ENCODE measurements around the gene MPIG6B.
A peak's percentile ranks its signal among the peaks of the same experiment; 100 is the strongest.

Gene MPIG6B

GRCh38 chr6:31687860-31688693, 35.1 kb upstream of the MPIG6B start:
- H3K9me3 ChIP-seq (ENCODE audit: control insufficient read depth, low read length), result no peaks in the 10 kb centered on the region
- H3K4me3 ChIP-seq (ENCODE audit: extremely low read depth, insufficient read depth, low read length, poor library complexity, severe bottlenecking), result no peak overlapping the region
- 84 to 88% methylated on average over 10 to 12 of the region's 14 CpGs for WGBS, 2 experiments (ENCODE audit: insufficient coverage in 2 of 2)
- H3K4me1 ChIP-seq (ENCODE audit: control insufficient read depth, insufficient read depth, low read length, poor library complexity, severe bottlenecking), result peaks cover 7% of the 10 kb centered on the region
- peaks cover 65% of the 10 kb centered on the region for H3K36me3 ChIP-seq (ENCODE audit: control insufficient read depth, insufficient read depth, low read length)
- H3K27ac ChIP-seq (ENCODE audit: low read depth, low read length, severe bottlenecking), result no peak overlapping the region

GRCh38 chr6:31689249-31690110, 33.7 kb upstream of the MPIG6B start:
- Histone ChIP-seq H3K4me3 (ENCODE audit: extremely low read depth, insufficient read depth, low read length, poor library complexity, severe bottlenecking) (no peak overlapping the region), H3K27ac (ENCODE audit: low read depth, low read length, severe bottlenecking) (no peak overlapping the region), H3K4me1 (ENCODE audit: control insufficient read depth, insufficient read depth, low read length, poor library complexity, severe bottlenecking) (peaks cover 6% of the 10 kb centered on the region), H3K36me3 (ENCODE audit: control insufficient read depth, insufficient read depth, low read length) (peaks cover 79% of the 10 kb centered on the region), H3K9me3 (ENCODE audit: control insufficient read depth, low read length) (no peaks in the 10 kb centered on the region)
- 81 to 94% methylated on average over 4 to 6 of the region's 11 CpGs for WGBS, 2 experiments (ENCODE audit: insufficient coverage in 2 of 2)

- Histone ChIP-seq H3K36me3 (ENCODE audit: control insufficient read depth, insufficient read depth, low read length) (peaks cover 86% of the 10 kb centered on the region), H3K27ac (ENCODE audit: low read depth, low read length, severe bottlenecking) (peak overlapping the region; percentile 67)
These were observed 32.7 kb upstream of the MPIG6B start for GRCh38 chr6:31690231-31691077.

GRCh38 chr6:31691078-31691463, 32.1 kb upstream of the MPIG6B start:
- peaks cover 6% of the 10 kb centered on the region for H3K4me1 ChIP-seq (ENCODE audit: control insufficient read depth, insufficient read depth, low read length, poor library complexity, severe bottlenecking)
- peaks cover 82% of the 10 kb centered on the region for H3K36me3 ChIP-seq (ENCODE audit: control insufficient read depth, insufficient read depth, low read length)
- H3K9me3 ChIP-seq (ENCODE audit: control insufficient read depth, low read length), result no peaks in the 10 kb centered on the region
- H3K4me3 ChIP-seq (ENCODE audit: extremely low read depth, insufficient read depth, low read length, poor library complexity, severe bottlenecking), result no peak overlapping the region
- WGBS, 2 experiments (ENCODE audit: insufficient coverage in 2 of 2), result 100% methylated on average over 2 to 3 of the region's 6 CpGs
- H3K27ac ChIP-seq (ENCODE audit: low read depth, low read length, severe bottlenecking), result peak overlapping the region; percentile 67

More at GRCh38 chr6:31690231-31691077, 32.7 kb upstream of the MPIG6B start:
- peaks cover 6% of the 10 kb centered on the region for H3K4me1 ChIP-seq (ENCODE audit: control insufficient read depth, insufficient read depth, low read length, poor library complexity, severe bottlenecking)
- H3K4me3 ChIP-seq (ENCODE audit: extremely low read depth, insufficient read depth, low read length, poor library complexity, severe bottlenecking), result no peak overlapping the region
- H3K9me3 ChIP-seq (ENCODE audit: control insufficient read depth, low read length), result no peaks in the 10 kb centered on the region
- 84 to 92% methylated on average over 3 to 4 of the region's 10 CpGs for WGBS, 2 experiments (ENCODE audit: insufficient coverage in 2 of 2)

GRCh38 chr6:31691564-31692108, 31.5 kb upstream of the MPIG6B start:
- H3K4me3 ChIP-seq (ENCODE audit: extremely low read depth, insufficient read depth, low read length, poor library complexity, severe bottlenecking), result no peak overlapping the region
- no peak overlapping the region for H3K27ac ChIP-seq (ENCODE audit: low read depth, low read length, severe bottlenecking)
- peaks cover 6% of the 10 kb centered on the region for H3K4me1 ChIP-seq (ENCODE audit: control insufficient read depth, insufficient read depth, low read length, poor library complexity, severe bottlenecking)
- WGBS, 2 experiments (ENCODE audit: insufficient coverage in 2 of 2), result 97 to 98% methylated on average over 7 of the region's 12 CpGs
- no peaks in the 10 kb centered on the region for H3K9me3 ChIP-seq (ENCODE audit: control insufficient read depth, low read length)
- H3K36me3 ChIP-seq (ENCODE audit: control insufficient read depth, insufficient read depth, low read length), result peaks cover 82% of the 10 kb centered on the region

- no peak overlapping the region for H3K27ac ChIP-seq (ENCODE audit: low read depth, low read length, severe bottlenecking)
- 94% methylated on average over 3 to 4 of the region's 4 CpGs for WGBS, 2 experiments (ENCODE audit: insufficient coverage in 2 of 2)
These were observed 30.8 kb upstream of the MPIG6B start for GRCh38 chr6:31692353-31692752.

GRCh38 chr6:31692886-31693285, 30.3 kb upstream of the MPIG6B start:
- H3K4me1 ChIP-seq (ENCODE audit: control insufficient read depth, insufficient read depth, low read length, poor library complexity, severe bottlenecking), result peaks cover 9% of the 10 kb centered on the region
- H3K27ac ChIP-seq (ENCODE audit: low read depth, low read length, severe bottlenecking), result no peak overlapping the region
- 93 to 97% methylated on average over 9 of the region's 9 CpGs for WGBS, 2 experiments (ENCODE audit: insufficient coverage in 2 of 2)
- H3K9me3 ChIP-seq (ENCODE audit: control insufficient read depth, low read length), result no peaks in the 10 kb centered on the region
- no peak overlapping the region for H3K4me3 ChIP-seq (ENCODE audit: extremely low read depth, insufficient read depth, low read length, poor library complexity, severe bottlenecking)
- peaks cover 82% of the 10 kb centered on the region for H3K36me3 ChIP-seq (ENCODE audit: control insufficient read depth, insufficient read depth, low read length)

More at GRCh38 chr6:31692353-31692752, 30.8 kb upstream of the MPIG6B start:
- H3K9me3 ChIP-seq (ENCODE audit: control insufficient read depth, low read length), result no peaks in the 10 kb centered on the region
- peaks cover 6% of the 10 kb centered on the region for H3K4me1 ChIP-seq (ENCODE audit: control insufficient read depth, insufficient read depth, low read length, poor library complexity, severe bottlenecking)
- no peak overlapping the region for H3K4me3 ChIP-seq (ENCODE audit: extremely low read depth, insufficient read depth, low read length, poor library complexity, severe bottlenecking)
- H3K36me3 ChIP-seq (ENCODE audit: control insufficient read depth, insufficient read depth, low read length), result peaks cover 82% of the 10 kb centered on the region

GRCh38 chr6:31693535-31693934, 29.6 kb upstream of the MPIG6B start:
- Histone ChIP-seq H3K9me3 (ENCODE audit: control insufficient read depth, low read length) (no peaks in the 10 kb centered on the region), H3K4me3 (ENCODE audit: extremely low read depth, insufficient read depth, low read length, poor library complexity, severe bottlenecking) (no peak overlapping the region), H3K4me1 (ENCODE audit: control insufficient read depth, insufficient read depth, low read length, poor library complexity, severe bottlenecking) (peaks cover 9% of the 10 kb centered on the region), H3K27ac (ENCODE audit: low read depth, low read length, severe bottlenecking) (no peak overlapping the region), H3K36me3 (ENCODE audit: control insufficient read depth, insufficient read depth, low read length) (peaks cover 82% of the 10 kb centered on the region)
- WGBS, 2 experiments (ENCODE audit: insufficient coverage in 2 of 2), result 93 to 96% methylated on average over 4 of the region's 6 CpGs

- Histone ChIP-seq H3K4me3 (ENCODE audit: extremely low read depth, insufficient read depth, low read length, poor library complexity, severe bottlenecking) (no peak overlapping the region), H3K36me3 (ENCODE audit: control insufficient read depth, insufficient read depth, low read length) (peaks cover 82% of the 10 kb centered on the region), H3K9me3 (ENCODE audit: control insufficient read depth, low read length) (no peaks in the 10 kb centered on the region), H3K27ac (ENCODE audit: low read depth, low read length, severe bottlenecking) (no peak overlapping the region), H3K4me1 (ENCODE audit: control insufficient read depth, insufficient read depth, low read length, poor library complexity, severe bottlenecking) (peaks cover 3% of the 10 kb centered on the region)
- WGBS, 2 experiments (ENCODE audit: insufficient coverage in 2 of 2), result 76% methylated on average over 3 of the region's 3 CpGs; no CpG with 5 or more reads in 1 of the 2 experiments
These were observed 25.6 kb upstream of the MPIG6B start for GRCh38 chr6:31697555-31697954.

All from mesodermal cell (in vitro differentiated cells).